Measurements from ENCODE around the gene SPATA31C2.
A peak's percentile ranks its signal among the peaks of the same experiment; 100 is the strongest.
"Not testable (repeated sequence)": the region's sequence is repeated elsewhere in the genome, so short reads cannot be mapped to it uniquely, and the experiment has no call there.

The SPATA31C2 gene

GRCh38 chr9:88138375-88138774, at the start of gene SPATA31C2:
SPATA31C2 (minus strand) TSS chr9:88138475; CDS start chr9:88138446, 29 bp downstream.
- H3K36me3 Mint-ChIP-seq (ENCODE audit: low read depth); H3K27ac Mint-ChIP-seq: not testable (repeated sequence)

DNA sequence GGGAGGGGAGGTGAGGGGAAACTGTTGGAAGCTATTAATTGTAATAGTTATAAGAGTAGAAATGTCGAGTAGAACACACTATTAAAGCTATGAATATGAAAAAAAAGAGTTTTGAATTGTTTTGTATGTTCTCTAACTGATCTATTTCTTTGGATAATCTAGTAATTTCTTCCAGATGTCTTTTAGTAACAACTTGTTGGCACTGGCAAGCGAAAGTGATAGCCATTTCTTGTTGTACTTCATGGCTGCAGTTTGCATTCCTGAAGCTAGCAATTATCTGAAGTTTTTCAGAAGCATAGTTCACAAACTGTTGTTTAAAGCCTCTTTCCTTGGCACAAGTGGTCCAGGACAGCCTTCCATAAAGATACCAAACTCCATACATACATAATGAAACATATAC, 49.4 kb upstream of the SPATA31C2 start:
- Mint-ChIP-seq H3K27ac (no peak overlapping the region), H3K27me3 (ENCODE audit: low read depth) (peaks cover 42% of the 10 kb centered on the region), H3K9me3 (peaks cover 6% of the 10 kb centered on the region), H3K4me3 (no peak overlapping the region), H3K36me3 (ENCODE audit: low read depth) (no peaks in the 10 kb centered on the region), H3K4me1 (ENCODE audit: low read depth) (peaks cover 3% of the 10 kb centered on the region)

More at GRCh38 chr9:88138375-88138774, at the start of gene SPATA31C2:
- H3K9me3 Mint-ChIP-seq; H3K4me3 Mint-ChIP-seq; H3K4me1 Mint-ChIP-seq (ENCODE audit: low read depth): not testable (repeated sequence)
- H3K27me3 Mint-ChIP-seq (ENCODE audit: low read depth): peaks cover 16% of the 10 kb centered on the region

- H3K4me1 Mint-ChIP-seq (ENCODE audit: low read depth): peaks cover 3% of the 10 kb centered on the region
- no peak overlapping the region for H3K4me3 Mint-ChIP-seq
- no peak overlapping the region for H3K27ac Mint-ChIP-seq
- peaks cover 6% of the 10 kb centered on the region for H3K9me3 Mint-ChIP-seq
- H3K36me3 Mint-ChIP-seq (ENCODE audit: low read depth): no peaks in the 10 kb centered on the region
- H3K27me3 Mint-ChIP-seq (ENCODE audit: low read depth): peaks cover 41% of the 10 kb centered on the region
Measured at GRCh38 chr9:88186495-88187110, 48.3 kb upstream of the SPATA31C2 start.

DNA sequence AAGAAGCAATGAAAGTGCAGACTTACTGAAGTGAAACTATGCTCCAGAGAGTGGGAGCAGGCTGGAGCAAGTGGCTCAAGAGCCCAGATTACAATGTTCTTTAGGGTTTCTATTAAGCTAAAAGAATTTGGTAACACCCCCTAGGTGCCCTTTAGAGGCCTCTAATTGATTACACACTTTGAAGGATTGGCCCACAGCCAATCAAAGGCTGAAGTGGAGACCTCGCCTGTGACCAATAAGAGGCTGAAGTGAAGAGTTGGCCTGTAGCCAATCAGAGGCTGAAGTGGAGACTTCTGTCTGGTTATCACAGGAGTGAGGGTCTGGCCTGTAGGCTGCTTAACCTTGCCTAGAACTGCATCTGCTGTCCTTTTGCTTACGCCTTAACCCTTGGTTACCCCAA, 46.7 kb upstream of the SPATA31C2 start:
- peaks cover 8% of the 10 kb centered on the region for H3K4me1 Mint-ChIP-seq (ENCODE audit: low read depth)
- peaks cover 2% of the 10 kb centered on the region for H3K9me3 Mint-ChIP-seq
- H3K36me3 Mint-ChIP-seq (ENCODE audit: low read depth): no peaks in the 10 kb centered on the region
- no peak overlapping the region for H3K4me3 Mint-ChIP-seq
- peaks cover 32% of the 10 kb centered on the region for H3K27me3 Mint-ChIP-seq (ENCODE audit: low read depth)
- no peak overlapping the region for H3K27ac Mint-ChIP-seq

DNA sequence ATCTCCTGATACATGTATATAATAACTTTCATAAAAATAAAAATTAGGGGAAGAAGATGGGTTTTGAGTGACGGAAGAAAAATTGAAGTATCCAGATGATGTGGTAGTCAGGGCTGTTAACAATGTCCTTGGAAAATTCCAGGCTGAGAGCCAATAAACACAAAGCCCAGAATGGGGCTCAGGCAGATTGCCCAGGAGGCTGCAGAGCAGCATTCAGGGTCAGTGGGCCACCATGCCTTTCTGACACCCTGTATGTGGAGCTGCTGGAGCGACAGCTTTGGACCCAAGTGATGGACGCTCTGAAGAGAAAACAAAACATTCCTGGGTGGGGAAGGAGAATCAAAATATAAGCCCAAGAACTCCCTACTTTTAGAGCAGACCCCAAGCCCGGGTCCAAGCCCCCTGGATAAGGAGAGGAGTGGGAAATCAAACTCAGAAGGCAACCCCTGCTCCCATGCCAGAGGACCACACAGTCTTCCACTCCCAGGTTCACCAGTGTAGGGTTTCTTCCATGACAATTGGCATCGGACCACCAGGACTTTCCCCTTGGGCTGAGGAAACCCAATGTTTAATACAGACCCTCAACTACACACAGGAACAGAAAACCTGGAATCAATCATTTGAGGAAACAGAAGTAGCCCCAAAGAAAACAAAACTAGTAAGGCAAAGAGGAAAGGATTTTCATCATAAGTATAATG, 45.7 kb upstream of the SPATA31C2 start:
- Mint-ChIP-seq H3K27me3 (ENCODE audit: low read depth) (peaks cover 27% of the 10 kb centered on the region), H3K9me3 (no peaks in the 10 kb centered on the region), H3K27ac (no peak overlapping the region)

DNA sequence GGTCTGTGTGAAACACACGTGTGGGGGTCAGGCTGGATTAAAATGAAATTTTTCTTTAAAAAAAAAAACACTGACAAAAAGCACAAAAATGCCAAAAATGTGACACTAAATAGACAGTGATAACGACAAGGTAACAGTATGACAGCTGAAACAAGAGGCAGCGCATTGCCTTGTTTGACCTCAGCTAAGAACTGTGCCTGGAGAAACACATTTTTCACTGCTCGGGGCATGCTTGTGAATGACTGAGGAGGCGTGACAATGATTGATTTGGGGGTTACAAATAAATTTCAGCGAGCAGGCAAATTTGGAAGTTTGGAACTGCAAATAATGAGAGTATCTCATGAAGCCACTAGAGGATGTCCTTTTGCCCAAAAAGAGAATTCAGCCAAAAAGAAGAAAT, 44.2 kb upstream of the SPATA31C2 start:
- H3K4me3 Mint-ChIP-seq: no peak overlapping the region
- no peak overlapping the region for H3K27ac Mint-ChIP-seq
- peaks cover 17% of the 10 kb centered on the region for H3K4me1 Mint-ChIP-seq (ENCODE audit: low read depth)
- H3K27me3 Mint-ChIP-seq (ENCODE audit: low read depth): peaks cover 29% of the 10 kb centered on the region
- H3K9me3 Mint-ChIP-seq: no peaks in the 10 kb centered on the region
- H3K36me3 Mint-ChIP-seq (ENCODE audit: low read depth): no peaks in the 10 kb centered on the region

More for the DNA sequence above, 45.7 kb upstream of the SPATA31C2 start:
- Mint-ChIP-seq H3K4me3 (no peak overlapping the region), H3K36me3 (ENCODE audit: low read depth) (no peaks in the 10 kb centered on the region), H3K4me1 (ENCODE audit: low read depth) (peaks cover 10% of the 10 kb centered on the region)

GRCh38 chr9:88180081-88180765, 41.9 kb upstream of the SPATA31C2 start:
- H3K4me1 Mint-ChIP-seq (ENCODE audit: low read depth): peaks cover 21% of the 10 kb centered on the region
- H3K4me3 Mint-ChIP-seq: no peak overlapping the region
- H3K27ac Mint-ChIP-seq: no peak overlapping the region
- peaks cover 39% of the 10 kb centered on the region for H3K27me3 Mint-ChIP-seq (ENCODE audit: low read depth)
- no peaks in the 10 kb centered on the region for H3K9me3 Mint-ChIP-seq
- H3K36me3 Mint-ChIP-seq (ENCODE audit: low read depth): no peaks in the 10 kb centered on the region

DNA sequence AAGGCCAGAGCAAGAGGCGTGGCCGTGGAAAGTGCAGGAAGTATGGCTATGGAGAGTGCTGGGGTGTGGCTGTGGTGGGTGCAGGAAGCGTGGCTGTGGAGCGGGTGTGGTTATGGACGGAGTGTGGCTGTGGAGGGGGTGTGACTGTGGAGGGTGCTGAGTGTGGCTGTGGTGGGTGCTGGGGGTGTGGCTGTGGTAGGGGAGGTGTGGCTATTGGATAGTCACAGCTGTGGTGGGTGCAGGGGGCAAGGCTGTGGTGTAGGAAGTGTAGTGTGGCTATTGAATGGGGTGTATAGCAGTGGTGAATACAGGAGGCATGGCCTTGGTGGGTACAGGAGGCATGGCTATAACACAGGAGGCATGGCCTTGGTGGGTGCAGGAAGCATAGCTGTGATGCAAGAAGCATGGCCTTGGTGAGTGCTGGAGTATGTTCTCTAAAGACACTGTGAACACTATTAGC, 40.8 kb upstream of the SPATA31C2 start:
- Mint-ChIP-seq H3K27me3 (ENCODE audit: low read depth) (peaks cover 44% of the 10 kb centered on the region), H3K4me1 (ENCODE audit: low read depth) (peaks cover 21% of the 10 kb centered on the region), H3K4me3 (peak overlapping the region; percentile 5), H3K9me3 (no peaks in the 10 kb centered on the region), H3K36me3 (ENCODE audit: low read depth) (no peaks in the 10 kb centered on the region), H3K27ac (peak overlapping the region; percentile 33)

GRCh38 chr9:88178641-88179040, 40.4 kb upstream of the SPATA31C2 start:
- Mint-ChIP-seq H3K4me3 (peak overlapping the region; percentile 5), H3K4me1 (ENCODE audit: low read depth) (peaks cover 21% of the 10 kb centered on the region), H3K27me3 (ENCODE audit: low read depth) (peaks cover 41% of the 10 kb centered on the region), H3K27ac (peak overlapping the region; percentile 33), H3K36me3 (ENCODE audit: low read depth) (no peaks in the 10 kb centered on the region), H3K9me3 (no peaks in the 10 kb centered on the region)

DNA sequence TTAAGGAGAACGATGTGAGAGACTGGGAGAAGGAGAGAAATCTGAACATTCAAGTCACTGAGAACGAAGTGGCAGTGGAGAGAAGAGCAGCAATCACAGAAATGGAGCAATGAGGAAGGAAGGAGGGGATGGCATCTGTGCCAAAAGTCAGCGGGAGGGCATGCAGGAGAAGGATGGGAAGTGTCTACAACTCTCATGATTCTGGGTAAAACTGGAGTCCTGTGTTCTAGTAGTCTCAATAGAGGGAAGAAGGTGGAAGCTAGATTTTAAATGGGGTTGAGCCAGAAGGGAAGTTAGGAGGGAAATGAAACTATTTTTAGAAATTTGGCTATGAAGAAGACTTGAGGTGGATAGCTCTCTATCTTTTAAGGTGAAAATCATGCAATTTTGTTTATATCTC, 39.1 kb upstream of the SPATA31C2 start:
- Mint-ChIP-seq H3K4me1 (ENCODE audit: low read depth) (peaks cover 21% of the 10 kb centered on the region), H3K9me3 (no peaks in the 10 kb centered on the region), H3K36me3 (ENCODE audit: low read depth) (no peaks in the 10 kb centered on the region), H3K27me3 (ENCODE audit: low read depth) (peaks cover 37% of the 10 kb centered on the region), H3K27ac (no peak overlapping the region), H3K4me3 (no peak overlapping the region)

GRCh38 chr9:88174324-88174723, 36.0 kb upstream of the SPATA31C2 start:
- no peaks in the 10 kb centered on the region for H3K36me3 Mint-ChIP-seq (ENCODE audit: low read depth)
- H3K4me1 Mint-ChIP-seq (ENCODE audit: low read depth): peaks cover 16% of the 10 kb centered on the region
- no peak overlapping the region for H3K4me3 Mint-ChIP-seq
- no peaks in the 10 kb centered on the region for H3K9me3 Mint-ChIP-seq
- H3K27me3 Mint-ChIP-seq (ENCODE audit: low read depth): peaks cover 36% of the 10 kb centered on the region
- no peak overlapping the region for H3K27ac Mint-ChIP-seq

DNA sequence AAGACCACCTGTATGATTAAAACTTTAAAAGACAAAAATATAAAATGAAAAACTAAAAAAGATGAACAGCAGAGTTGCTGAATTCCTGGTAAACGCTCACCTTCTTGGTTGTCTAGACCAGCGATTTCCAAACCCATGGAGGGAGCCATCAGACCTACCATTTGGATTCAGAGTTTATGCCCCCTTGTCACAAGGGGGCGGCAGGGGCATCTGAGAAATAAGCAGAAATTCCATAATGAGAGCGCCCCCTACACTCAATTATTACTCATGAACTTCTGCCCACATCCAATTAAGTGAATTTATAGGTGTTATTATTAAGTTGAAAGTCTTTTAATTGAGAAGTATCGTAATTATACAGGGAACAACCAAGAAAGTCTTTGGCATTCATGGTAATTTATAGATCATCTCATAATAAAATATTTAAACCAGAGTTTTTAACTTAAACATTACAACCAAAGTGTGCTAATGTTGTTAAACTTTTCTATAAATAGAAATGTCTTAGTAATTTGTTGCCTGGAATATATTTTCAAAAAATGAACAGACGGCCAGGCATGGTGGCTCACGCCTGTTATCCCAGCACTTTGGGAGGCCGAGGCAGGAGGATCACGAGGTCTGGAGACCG, 35.2 kb upstream of the SPATA31C2 start:
- no peaks in the 10 kb centered on the region for H3K36me3 Mint-ChIP-seq (ENCODE audit: low read depth)
- no peaks in the 10 kb centered on the region for H3K9me3 Mint-ChIP-seq
- H3K27ac Mint-ChIP-seq: no peak overlapping the region
- peaks cover 7% of the 10 kb centered on the region for H3K4me1 Mint-ChIP-seq (ENCODE audit: low read depth)
- H3K4me3 Mint-ChIP-seq: no peak overlapping the region
- peaks cover 35% of the 10 kb centered on the region for H3K27me3 Mint-ChIP-seq (ENCODE audit: low read depth)

DNA sequence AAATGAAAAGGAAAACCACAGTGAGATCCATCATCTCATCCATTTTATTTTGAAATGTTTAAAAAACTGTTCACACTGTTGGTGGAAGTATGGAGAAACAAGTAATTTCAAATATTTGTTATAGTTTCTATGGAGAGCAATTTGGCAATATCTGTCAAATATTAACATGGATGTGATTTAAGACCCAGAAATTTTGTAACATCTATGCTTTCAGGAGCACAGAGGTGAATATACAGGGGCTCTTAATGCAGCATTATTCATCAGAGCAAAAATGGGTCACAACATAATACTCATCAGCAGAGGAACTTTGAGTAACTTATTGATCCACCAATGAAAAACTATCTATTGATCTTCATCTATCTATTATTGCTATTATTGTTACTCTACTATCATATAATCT, 31.4 kb upstream of the SPATA31C2 start:
- Mint-ChIP-seq H3K4me1 (ENCODE audit: low read depth) (no peaks in the 10 kb centered on the region), H3K36me3 (ENCODE audit: low read depth) (no peaks in the 10 kb centered on the region), H3K27ac (no peak overlapping the region), H3K9me3 (no peaks in the 10 kb centered on the region), H3K27me3 (ENCODE audit: low read depth) (peaks cover 19% of the 10 kb centered on the region), H3K4me3 (no peak overlapping the region)

DNA sequence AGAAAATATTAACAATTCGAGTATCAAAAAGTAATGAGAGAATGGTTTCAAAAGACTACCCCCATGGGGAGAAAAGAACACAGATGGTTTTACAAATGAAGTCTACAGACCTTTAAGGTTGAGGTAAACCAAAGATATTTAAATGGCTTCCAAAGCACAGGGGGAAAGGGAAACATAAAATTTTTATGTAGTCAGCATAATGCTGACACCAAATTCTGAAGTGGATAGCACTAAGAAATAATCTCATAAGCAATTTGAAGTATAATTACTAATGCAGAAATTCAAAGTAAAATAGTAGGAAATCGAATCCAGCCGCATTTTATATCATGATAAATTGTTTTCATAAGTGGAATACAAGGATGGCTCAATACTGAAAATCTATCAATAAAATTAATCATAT, 30.3 kb upstream of the SPATA31C2 start:
- no peaks in the 10 kb centered on the region for H3K36me3 Mint-ChIP-seq (ENCODE audit: low read depth)
- H3K4me1 Mint-ChIP-seq (ENCODE audit: low read depth): no peaks in the 10 kb centered on the region
- no peak overlapping the region for H3K27ac Mint-ChIP-seq
- no peaks in the 10 kb centered on the region for H3K9me3 Mint-ChIP-seq
- H3K4me3 Mint-ChIP-seq: no peak overlapping the region
- H3K27me3 Mint-ChIP-seq (ENCODE audit: low read depth): peaks cover 18% of the 10 kb centered on the region

Measured in T-helper 1 cell treated with Interleukin-12 subunit alpha and Interleukin-12 subunit beta and Interleukin-4 antibody, amounts not matched to agents 30 μg/mL and 1 μg/mL, for 36 hours (primary cell).